Vagina (tissue), 2 donors: Measurements from ENCODE around the gene PNP.

Source experiments
- CTCF ChIP-seq, 3 experiments: fragments of 450-650 bp in 2 of 3; fragments of 200-600 bp in 1 of 3; sonication (generic) in 1 of 3; IDR thresholded peaks; one replicate each; pipeline ENCODE4 v1.5.1; 2017 to 2019; ENCODE audit warnings: antibody characterized with exemption in 3 of 3, mild to moderate bottlenecking in 2 of 3, moderate library complexity in 2 of 3
- POLR2A ChIP-seq, 2 donors: fragments of 450-650 bp; IDR thresholded peaks; one replicate each; pipeline ENCODE4 v1.6.1; 2017; ENCODE audit warnings: antibody characterized with exemption in 2 of 2, mild to moderate bottlenecking in 2 of 2, moderate library complexity in 2 of 2
- POLR2AphosphoS5 ChIP-seq, 2 donors: sonication (generic); formaldehyde crosslinking; IDR thresholded peaks; one replicate each; pipeline ENCODE4 v1.9.0; 2017; ENCODE audit warnings: antibody characterized with exemption in 2 of 2, mild to moderate bottlenecking in 2 of 2, low read depth in 1 of 2; ENCODE audit not compliant: insufficient read depth in 1 of 2

- TF ChIP-seq POLR2AphosphoS5 (IDR thresholded peaks at IDR 0.05; ENCODE audit: insufficient read depth in 1 of 2, low read depth in 1 of 2), result no peak
- TF ChIP-seq CTCF (IDR thresholded peaks at IDR 0.05), result no peak
- TF ChIP-seq POLR2A (IDR thresholded peaks at IDR 0.05), result no peak
These were observed 32.8 kb upstream of the PNP start for GRCh38 chr14:20436363-20436755.
